Fibroblast of pulmonary artery (primary cell): Measurements from ENCODE around the gene TPSAB1.
"Not testable (repeated sequence)": the region's sequence is repeated elsewhere in the genome, so short reads cannot be mapped to it uniquely, and the experiment has no call there.

ENCODE experiments used
- DNase-seq: peaks from one replicate; pipeline ENCODE4 v3.0.0-alpha.2; 2010; ENCODE audit warnings: low read depth
- H3K4me3 ChIP-seq: replicated peaks from 2 replicates; pipeline ENCODE4 v1.5.1; 2011; ENCODE audit warnings: low read depth, mild to moderate bottlenecking, control low read depth, low read length, moderate library complexity
- CTCF ChIP-seq: IDR thresholded peaks from 2 replicates; pipeline ENCODE4 v1.5.1; 2011; ENCODE audit warnings: mild to moderate bottlenecking, control low read depth, low read length, inconsistent platforms; ENCODE audit errors: missing control alignments

TPSAB1 gene

GRCh38 chr16:1262846-1263221 is 22.3 kb downstream of the TPSAB1 start:
- H3K4me3 ChIP-seq: no peak overlapping the region
- DNase-seq: no peak
- no peak for TF ChIP-seq CTCF

GRCh38 chr16:1263591-1264344 is 23.3 kb downstream of the TPSAB1 start:
- TF ChIP-seq CTCF: no peak
- no peak overlapping the region for H3K4me3 ChIP-seq
- DNase-seq: no peak

GRCh38 chr16:1264345-1265089 is 24.0 kb downstream of the TPSAB1 start:
- H3K4me3 ChIP-seq: no peak overlapping the region
- TF ChIP-seq CTCF: no peak
- DNase-seq: no peak

GRCh38 chr16:1265090-1265630 is 24.7 kb downstream of the TPSAB1 start:
- no peak overlapping the region for H3K4me3 ChIP-seq

GRCh38 chr16:1265826-1266225 is 25.3 kb downstream of the TPSAB1 start:
- H3K4me3 ChIP-seq: no peak overlapping the region
- DNase-seq: no peak
- no peak for TF ChIP-seq CTCF

More at GRCh38 chr16:1265090-1265630, 24.7 kb downstream of the TPSAB1 start:
- no peak for DNase-seq
- no peak for TF ChIP-seq CTCF

GRCh38 chr16:1269418-1269817 is 28.9 kb downstream of the TPSAB1 start:
- not testable (repeated sequence) for DNase-seq, H3K4me3 ChIP-seq

- no peak overlapping the region for H3K4me3 ChIP-seq
Observed at GRCh38 chr16:1271380-1271723, 30.8 kb downstream of the TPSAB1 start.

GRCh38 chr16:1271724-1272413 is 31.4 kb downstream of the TPSAB1 start:
- DNase-seq: peak; percentile 38
- not testable (repeated sequence) for H3K4me3 ChIP-seq

More at GRCh38 chr16:1271380-1271723, 30.8 kb downstream of the TPSAB1 start:
- no peak for TF ChIP-seq CTCF
- no peak for DNase-seq
